ENCODE data around the gene PCNA.

Gene PCNA

DNA sequence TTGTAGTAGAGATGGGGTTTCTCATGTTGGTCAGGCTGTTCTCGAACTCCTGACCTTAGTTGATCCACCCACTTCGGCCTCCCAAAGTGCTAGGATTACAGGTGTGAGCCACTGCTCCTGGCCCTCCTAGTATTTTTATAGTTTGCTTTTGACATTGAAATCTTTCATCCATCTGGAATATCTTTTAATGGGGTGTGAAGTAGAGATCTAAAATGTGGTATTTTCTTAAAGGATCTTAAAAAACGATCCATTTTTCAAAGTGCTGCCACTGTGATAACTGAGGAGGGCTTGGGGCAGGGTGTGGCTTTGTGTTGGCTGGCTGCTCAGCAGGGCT lies 30.1 kb upstream of the PCNA start:
- no peak overlapping the region for H3K4me3 ChIP-seq (replicated peaks; ENCODE audit: low read depth, low read length)
- DNase-seq (ENCODE audit: low read depth) = no peak
- TF ChIP-seq, protein P1, sequence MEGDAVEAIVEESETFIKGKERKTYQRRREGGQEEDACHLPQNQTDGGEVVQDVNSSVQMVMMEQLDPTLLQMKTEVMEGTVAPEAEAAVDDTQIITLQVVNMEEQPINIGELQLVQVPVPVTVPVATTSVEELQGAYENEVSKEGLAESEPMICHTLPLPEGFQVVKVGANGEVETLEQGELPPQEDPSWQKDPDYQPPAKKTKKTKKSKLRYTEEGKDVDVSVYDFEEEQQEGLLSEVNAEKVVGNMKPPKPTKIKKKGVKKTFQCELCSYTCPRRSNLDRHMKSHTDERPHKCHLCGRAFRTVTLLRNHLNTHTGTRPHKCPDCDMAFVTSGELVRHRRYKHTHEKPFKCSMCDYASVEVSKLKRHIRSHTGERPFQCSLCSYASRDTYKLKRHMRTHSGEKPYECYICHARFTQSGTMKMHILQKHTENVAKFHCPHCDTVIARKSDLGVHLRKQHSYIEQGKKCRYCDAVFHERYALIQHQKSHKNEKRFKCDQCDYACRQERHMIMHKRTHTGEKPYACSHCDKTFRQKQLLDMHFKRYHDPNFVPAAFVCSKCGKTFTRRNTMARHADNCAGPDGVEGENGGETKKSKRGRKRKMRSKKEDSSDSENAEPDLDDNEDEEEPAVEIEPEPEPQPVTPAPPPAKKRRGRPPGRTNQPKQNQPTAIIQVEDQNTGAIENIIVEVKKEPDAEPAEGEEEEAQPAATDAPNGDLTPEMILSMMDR (IDR thresholded peaks at IDR 0.05; ENCODE audit: low read length, missing control alignments) = no peak

DNA sequence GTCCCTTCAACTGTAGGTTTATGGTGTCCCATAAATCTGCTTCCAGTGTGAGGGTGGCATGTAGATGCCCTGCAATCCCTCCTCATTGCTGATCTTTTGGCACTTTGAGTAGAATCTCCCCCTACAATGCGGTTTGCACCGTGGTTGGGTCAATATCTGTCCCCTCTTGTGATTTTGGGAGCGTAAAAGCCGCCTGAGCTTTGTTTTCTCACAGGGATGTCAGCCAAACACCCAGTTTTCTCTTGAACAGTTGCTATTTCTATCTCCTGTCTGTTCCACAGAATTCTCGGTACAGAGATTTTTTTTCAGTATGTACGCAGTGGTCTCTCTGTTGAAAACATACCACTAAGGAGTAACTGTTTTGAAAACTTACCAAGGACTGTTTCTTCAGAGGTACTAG lies 28.8 kb upstream of the PCNA start:
- DNase-seq (ENCODE audit: low read depth) = no peak
- TF ChIP-seq, protein P1 (IDR thresholded peaks at IDR 0.05; ENCODE audit: low read length, missing control alignments) = no peak

DNA sequence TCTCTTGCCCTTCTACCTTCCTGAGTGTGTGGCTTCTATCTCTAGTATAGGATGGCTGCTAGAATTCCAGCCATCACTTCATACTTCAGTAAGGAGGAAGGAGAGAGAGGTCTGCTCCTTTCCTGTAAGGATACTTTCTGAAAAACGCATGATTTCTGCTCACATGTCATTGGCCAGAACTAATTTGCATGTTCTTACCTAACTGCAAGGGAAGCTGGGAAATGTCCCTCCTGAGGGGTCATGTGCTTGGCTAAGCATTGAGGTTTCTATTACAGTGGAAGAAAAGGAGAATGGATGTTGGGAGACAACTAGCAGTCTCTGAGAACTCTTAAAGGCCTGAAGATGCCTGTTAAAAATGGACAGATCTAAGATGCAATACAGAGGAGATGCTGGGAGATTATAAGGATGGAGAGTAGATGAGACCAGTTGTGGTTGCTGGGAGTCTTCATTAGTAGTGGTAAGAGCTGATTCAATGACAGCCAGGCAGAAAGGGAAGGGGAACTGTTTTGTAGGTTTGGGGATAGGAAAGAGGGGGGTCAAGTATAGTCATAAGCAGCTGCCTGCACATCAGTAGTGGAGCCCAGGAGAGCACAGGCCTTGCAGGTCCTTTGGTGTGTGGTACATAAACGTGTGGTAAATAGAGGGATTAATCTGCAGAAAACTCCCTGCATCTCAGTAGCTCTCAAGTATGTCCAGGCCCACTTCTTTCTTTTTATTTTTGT lies 27.3 kb upstream of the PCNA start:
- no peak for DNase-seq (ENCODE audit: low read depth)
- TF ChIP-seq, protein P1 (IDR thresholded peaks at IDR 0.05; ENCODE audit: low read length, missing control alignments) = no peak
- no peak overlapping the region for H3K4me3 ChIP-seq (replicated peaks; ENCODE audit: low read depth, low read length)

More for the DNA sequence above, 28.8 kb upstream of the PCNA start:
- no peak overlapping the region for H3K4me3 ChIP-seq (replicated peaks; ENCODE audit: low read depth, low read length)

DNA sequence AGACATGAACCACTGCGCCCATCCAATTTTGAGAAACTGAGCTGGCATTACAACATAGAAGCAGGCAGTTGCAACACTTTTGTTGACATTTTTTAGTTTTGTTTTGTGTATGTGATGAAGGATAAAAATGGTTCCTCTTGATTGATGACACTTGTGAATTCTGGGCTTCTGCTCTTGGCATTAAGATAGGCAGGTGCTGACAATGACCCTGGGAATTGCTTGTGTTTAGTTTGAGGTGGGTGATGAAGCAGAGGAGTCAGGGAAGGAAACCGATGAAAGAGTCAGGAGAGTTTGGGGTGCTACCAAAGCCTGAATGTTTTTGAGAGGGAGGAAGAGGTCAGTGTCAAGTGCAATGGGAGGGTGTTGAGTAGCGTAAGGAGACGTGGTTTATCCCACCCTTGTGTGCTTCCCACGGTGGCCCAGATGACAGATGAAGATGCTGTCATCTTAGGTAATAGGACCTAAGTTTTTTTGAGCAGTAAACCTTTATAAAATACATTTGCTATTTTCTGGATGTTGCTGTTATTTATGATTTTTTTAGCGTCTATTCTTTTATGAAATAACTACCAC lies 26.4 kb upstream of the PCNA start:
- no peak for DNase-seq (ENCODE audit: low read depth)
- H3K4me3 ChIP-seq (replicated peaks; ENCODE audit: low read depth, low read length) = no peak overlapping the region
- TF ChIP-seq, protein P1 (IDR thresholded peaks at IDR 0.05; ENCODE audit: low read length, missing control alignments) = no peak

DNA sequence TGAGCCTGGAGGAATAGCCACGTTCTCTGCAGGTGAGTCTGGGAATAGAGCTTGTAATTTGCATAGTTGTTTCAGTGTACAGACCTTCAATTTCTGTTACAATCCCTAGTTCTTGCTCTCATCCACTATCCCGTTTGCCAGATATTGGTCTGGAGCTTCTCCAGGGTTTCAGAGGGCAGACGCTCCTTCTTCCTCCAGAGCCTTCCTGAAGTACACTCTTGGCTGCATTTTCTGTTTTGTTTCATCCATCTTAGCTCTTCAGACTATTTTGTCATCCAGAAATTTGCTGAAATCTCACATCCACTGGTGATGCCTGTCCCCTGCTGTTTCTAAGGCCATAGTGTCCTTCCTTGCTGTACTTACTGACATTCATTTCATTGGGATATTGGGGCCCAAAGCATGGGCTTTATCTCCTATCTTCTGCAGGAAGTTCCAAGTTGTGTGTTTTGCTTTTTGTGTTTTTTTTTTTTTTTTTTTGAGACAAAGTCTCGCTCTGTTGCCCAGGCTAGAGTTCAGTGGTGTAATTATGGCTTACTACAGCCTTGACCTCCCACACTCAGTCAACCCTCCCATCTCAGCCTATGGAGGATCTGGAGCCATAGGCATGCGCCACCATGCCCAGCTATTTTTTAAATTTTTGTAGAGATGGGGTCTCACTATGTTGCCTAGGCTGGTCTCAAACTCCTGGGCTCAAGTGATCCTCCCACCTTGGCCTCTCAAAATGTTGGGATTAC lies 25.8 kb upstream of the PCNA start:
- TF ChIP-seq, protein P1 (IDR thresholded peaks at IDR 0.05; ENCODE audit: low read length, missing control alignments) = no peak
- no peak overlapping the region for H3K4me3 ChIP-seq (replicated peaks; ENCODE audit: low read depth, low read length)
- peak; percentile 39 for DNase-seq (ENCODE audit: low read depth)

DNA sequence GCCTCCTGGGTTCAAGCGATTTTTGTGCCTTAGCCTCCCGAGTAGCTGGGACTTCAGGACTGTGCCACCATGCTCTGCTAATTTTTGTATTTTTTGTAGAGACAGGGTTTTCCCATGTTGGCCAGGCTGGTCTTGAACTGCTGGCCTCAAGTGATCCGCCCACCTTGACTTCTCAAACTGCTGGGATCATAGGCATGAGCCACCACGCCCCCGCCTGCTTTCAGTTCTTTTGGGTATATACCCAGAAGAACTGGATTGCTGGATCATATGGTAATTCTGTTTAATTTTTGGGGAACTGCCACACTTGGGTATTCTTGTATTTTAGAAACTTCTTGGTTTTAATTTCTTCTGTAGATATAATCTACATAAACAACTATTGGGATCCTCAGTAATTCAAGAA lies 24.1 kb upstream of the PCNA start:
- DNase-seq (ENCODE audit: low read depth) = no peak
- H3K4me3 ChIP-seq (replicated peaks; ENCODE audit: low read depth, low read length) = no peak overlapping the region
- TF ChIP-seq, protein P1 (IDR thresholded peaks at IDR 0.05; ENCODE audit: low read length, missing control alignments) = no peak

All from fibroblast of pulmonary artery (primary cell).